Stimulated activated CD8-positive, alpha-beta memory T cell treated with anti-CD3 and anti-CD28 coated beads, Interleukin-7, amount 100 ng/mL, for 48 hours (primary cell): ENCODE results near the gene HK2.
"Not testable (repeated sequence)": the region's sequence is repeated elsewhere in the genome, so short reads cannot be mapped to it uniquely, and the experiment has no call there.

Source experiments
- DNase-seq, 2 donors: peaks; one replicate each; pipeline ENCODE4 v3.0.0-alpha.2; 2020; ENCODE audit warnings: low read depth in 1 of 2; ENCODE audit errors: extremely low read depth in 1 of 2

Gene HK2

GRCh38 chr2:74834792-74835755 is 1.1 kb downstream of the HK2 start:
- peak; percentile 53 to 54 for DNase-seq

GRCh38 chr2:74835831-74836674 is 2.1 kb downstream of the HK2 start:
- no peak for DNase-seq

- DNase-seq, result no peak
Measured at GRCh38 chr2:74836675-74837401, 2.9 kb downstream of the HK2 start.

GRCh38 chr2:74841641-74842040 is 7.7 kb downstream of the HK2 start:
- no peak for DNase-seq

GRCh38 chr2:74843433-74843832 is 9.5 kb downstream of the HK2 start:
- DNase-seq, result no peak

GRCh38 chr2:74843899-74844298 is 10.0 kb downstream of the HK2 start:
- DNase-seq, result no peak

- no peak for DNase-seq
Measured at GRCh38 chr2:74844752-74845151, 10.8 kb downstream of the HK2 start.

- DNase-seq, result no peak
Measured at GRCh38 chr2:74845217-74845751, 11.4 kb downstream of the HK2 start.

GRCh38 chr2:74845991-74846390 is 12.1 kb downstream of the HK2 start:
- no peak for DNase-seq

- DNase-seq, result no peak
Measured at GRCh38 chr2:74846481-74846880, 12.6 kb downstream of the HK2 start.

- DNase-seq, result no peak
Measured at GRCh38 chr2:74847070-74847858, 13.3 kb downstream of the HK2 start.

GRCh38 chr2:74849228-74849892 is 15.4 kb downstream of the HK2 start:
- no peak for DNase-seq

- no peak for DNase-seq
Measured at GRCh38 chr2:74850496-74851190, 16.7 kb downstream of the HK2 start.

- no peak for DNase-seq
Measured at GRCh38 chr2:74851191-74851566, 17.3 kb downstream of the HK2 start.

GRCh38 chr2:74853360-74853759 is 19.4 kb downstream of the HK2 start:
- not testable (repeated sequence) for DNase-seq

- no peak for DNase-seq
Measured at GRCh38 chr2:74854401-74854800, 20.5 kb downstream of the HK2 start.

GRCh38 chr2:74855114-74855707 is 21.3 kb downstream of the HK2 start:
- not testable (repeated sequence) for DNase-seq

- no peak for DNase-seq
Measured at GRCh38 chr2:74856004-74856578, 22.2 kb downstream of the HK2 start.
